Natural killer cell (primary cell): ENCODE data around the gene TYRO3. TPM values are rescaled to one million over a fixed set of nuclear protein-coding genes. Genes with fewer than 3 reads are reported as not detected.

Source experiments
- ATAC-seq, 3 donors: fragments of 150-1000 bp in 2 of 3; fragments of 200-7000 bp in 1 of 3; cut with Tn5 transposase; 1 replicate in 1 of 3; 2 replicates in 2 of 3; pipeline ENCODE4 v1.10.0; 2021; ENCODE audit warnings: mild to moderate bottlenecking in 2 of 3, moderate library complexity in 2 of 3
- DNase-seq, 2 donors: peaks; one replicate each; pipeline versions ENCODE4 v3.0.0 to v3.0.0-alpha.2; 2013 to 2021; ENCODE audit warnings: mixed read lengths in 1 of 2
- H3K27ac ChIP-seq: one replicate; pipeline ENCODE4 v1.5.1; 2013; ENCODE audit warnings: mild to moderate bottlenecking, low read length
- H3K27me3 ChIP-seq: one replicate; pipeline ENCODE4 v1.6.1; 2013; ENCODE audit warnings: low read length; ENCODE audit not compliant: control insufficient read depth, insufficient read depth
- H3K36me3 ChIP-seq: one replicate; pipeline ENCODE4 v1.6.1; 2013; ENCODE audit warnings: low read length; ENCODE audit not compliant: control insufficient read depth, insufficient read depth
- H3K4me1 ChIP-seq: one replicate; pipeline ENCODE4 v1.6.1; 2013; ENCODE audit warnings: low read length; ENCODE audit not compliant: control insufficient read depth, insufficient read depth
- H3K4me3 ChIP-seq: one replicate; pipeline ENCODE4 v1.5.1; 2013; ENCODE audit warnings: low read length
- H3K9me3 ChIP-seq: one replicate; pipeline ENCODE4 v1.6.1; 2013; ENCODE audit warnings: low read length; ENCODE audit not compliant: control insufficient read depth, insufficient read depth
- H3K27ac Mint-ChIP-seq, 2 donors: one replicate each; pipeline ENCODE4 v1.8.0; 2022; ENCODE audit warnings: mild to moderate bottlenecking in 2 of 2, mixed read lengths in 2 of 2, moderate library complexity in 1 of 2
- H3K27me3 Mint-ChIP-seq, 2 donors: one replicate each; pipeline ENCODE4 v1.8.0; 2022; ENCODE audit warnings: low read depth in 2 of 2, mixed read lengths in 2 of 2
- H3K36me3 Mint-ChIP-seq: one replicate; pipeline ENCODE4 v1.8.0; 2022; ENCODE audit warnings: mixed read lengths
- H3K4me1 Mint-ChIP-seq, 2 donors: one replicate each; pipeline ENCODE4 v1.8.0; 2022; ENCODE audit warnings: mixed read lengths in 2 of 2
- H3K4me3 Mint-ChIP-seq: one replicate; pipeline ENCODE4 v1.8.0; 2022; ENCODE audit warnings: mild to moderate bottlenecking, moderate library complexity, mixed read lengths
- H3K9me3 Mint-ChIP-seq, 2 donors: one replicate each; pipeline ENCODE4 v1.8.0; 2022; ENCODE audit warnings: mixed read lengths in 2 of 2
- WGBS: methylation state at CpG from one replicate; pipeline ENCODE4 v1.1.7; 2013; ENCODE audit warnings: missing lambda C conversion rate; ENCODE audit not compliant: insufficient coverage; 5-methylcytosine and 5-hydroxymethylcytosine counted together
- intact Hi-C: fragments of 100-400 bp; cut with micrococcal nuclease; formaldehyde crosslinking; loops from one replicate; pipeline ENCODE4 v1.14.2; 2022
- total RNA-seq, 4 donors: library from RNA; stranded (reverse); fragments of 120-200 nt in 1 of 4; gene quantifications; one replicate each; pipeline versions ENCODE4 v1.2.3 to v1.2.4, GENCODE V29; 2013 to 2022
- TF ChIP-seq, protein P1 (sequence below): fragments of 200-600 bp; IDR thresholded peaks from one replicate; pipeline ENCODE4 v1.8.0; 2022; ENCODE audit warnings: antibody characterized with exemption

Gene TYRO3
- total RNA-seq, 3 donors from 2014 or later (not counting 1 experiment from before 2014, with no cell fraction given), result 0.25 to 0.80 (median 0.36) TPM

GRCh38 chr15:41561104-41561776, 2.2 kb downstream of the TYRO3 start:
- Mint-ChIP-seq H3K4me3 (peak overlapping the region; percentile 28), H3K9me3 (no peaks in the 10 kb centered on the region), H3K4me1 (peaks cover 11 to 26% of the 10 kb centered on the region in 2 donors), H3K36me3 (no peaks in the 10 kb centered on the region), H3K27ac (no peak overlapping the region), H3K27me3 (peaks cover 0 to 24% of the 10 kb centered on the region in 2 donors)
- H3K27me3 ChIP-seq, result peaks cover 23% of the 10 kb centered on the region
- H3K36me3 ChIP-seq, result no peaks in the 10 kb centered on the region
- H3K9me3 ChIP-seq, result no peaks in the 10 kb centered on the region
- ATAC-seq (no peak), DNase-seq (no peak)
- peaks cover 21% of the 10 kb centered on the region for H3K4me1 ChIP-seq
- H3K4me3 ChIP-seq, result no peak overlapping the region
- WGBS, result 97% methylated on average over 16 of the region's 16 CpGs
- no peak overlapping the region for H3K27ac ChIP-seq
- intact Hi-C loops, result no loop called here
- TF ChIP-seq, protein P1, sequence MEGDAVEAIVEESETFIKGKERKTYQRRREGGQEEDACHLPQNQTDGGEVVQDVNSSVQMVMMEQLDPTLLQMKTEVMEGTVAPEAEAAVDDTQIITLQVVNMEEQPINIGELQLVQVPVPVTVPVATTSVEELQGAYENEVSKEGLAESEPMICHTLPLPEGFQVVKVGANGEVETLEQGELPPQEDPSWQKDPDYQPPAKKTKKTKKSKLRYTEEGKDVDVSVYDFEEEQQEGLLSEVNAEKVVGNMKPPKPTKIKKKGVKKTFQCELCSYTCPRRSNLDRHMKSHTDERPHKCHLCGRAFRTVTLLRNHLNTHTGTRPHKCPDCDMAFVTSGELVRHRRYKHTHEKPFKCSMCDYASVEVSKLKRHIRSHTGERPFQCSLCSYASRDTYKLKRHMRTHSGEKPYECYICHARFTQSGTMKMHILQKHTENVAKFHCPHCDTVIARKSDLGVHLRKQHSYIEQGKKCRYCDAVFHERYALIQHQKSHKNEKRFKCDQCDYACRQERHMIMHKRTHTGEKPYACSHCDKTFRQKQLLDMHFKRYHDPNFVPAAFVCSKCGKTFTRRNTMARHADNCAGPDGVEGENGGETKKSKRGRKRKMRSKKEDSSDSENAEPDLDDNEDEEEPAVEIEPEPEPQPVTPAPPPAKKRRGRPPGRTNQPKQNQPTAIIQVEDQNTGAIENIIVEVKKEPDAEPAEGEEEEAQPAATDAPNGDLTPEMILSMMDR, result no peak

GRCh38 chr15:41561777-41562145, 2.7 kb downstream of the TYRO3 start:
- no peak overlapping the region for H3K4me3 Mint-ChIP-seq
- ATAC-seq (no peak), DNase-seq (no peak)
- intact Hi-C loops, result no loop called here
- peaks cover 23% of the 10 kb centered on the region for H3K27me3 ChIP-seq
- no peaks in the 10 kb centered on the region for H3K36me3 Mint-ChIP-seq
- H3K4me1 ChIP-seq, result peaks cover 21% of the 10 kb centered on the region
- H3K27ac ChIP-seq, result no peak overlapping the region
- no peaks in the 10 kb centered on the region for H3K9me3 Mint-ChIP-seq
- no peaks in the 10 kb centered on the region for H3K36me3 ChIP-seq
- TF ChIP-seq, protein P1, result no peak
- WGBS, result 91% methylated on average over 3 of the region's 3 CpGs
- no peak overlapping the region for H3K4me3 ChIP-seq
- peaks cover 11 to 22% of the 10 kb centered on the region in 2 donors for H3K4me1 Mint-ChIP-seq
- H3K27me3 Mint-ChIP-seq, result peaks cover 0 to 24% of the 10 kb centered on the region in 2 donors
- H3K27ac Mint-ChIP-seq, result no peak overlapping the region
- H3K9me3 ChIP-seq, result no peaks in the 10 kb centered on the region

DNA sequence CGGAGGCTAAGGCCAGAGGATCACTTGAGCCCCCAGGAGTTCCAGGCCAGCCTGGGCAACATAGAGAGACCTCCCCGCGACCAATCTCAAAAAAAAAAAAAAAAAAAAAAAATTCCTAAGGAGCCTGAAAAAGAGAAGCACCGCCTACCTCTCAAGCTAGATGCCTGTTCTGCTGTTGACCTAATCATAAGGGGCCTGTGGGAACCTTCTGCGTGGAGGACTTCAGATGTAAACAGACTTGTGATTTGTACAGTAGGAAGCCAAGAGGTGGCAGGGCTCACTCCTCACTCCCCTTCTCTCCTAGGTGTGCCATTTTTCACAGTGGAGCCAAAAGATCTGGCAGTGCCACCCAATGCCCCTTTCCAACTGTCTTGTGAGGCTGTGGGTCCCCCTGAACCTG, 3.2 kb downstream of the TYRO3 start:
- no peak overlapping the region for H3K4me3 Mint-ChIP-seq
- H3K9me3 Mint-ChIP-seq, result no peaks in the 10 kb centered on the region
- intact Hi-C loops, result no loop called here
- Histone ChIP-seq H3K36me3 (no peaks in the 10 kb centered on the region), H3K4me3 (no peak overlapping the region), H3K4me1 (peaks cover 21% of the 10 kb centered on the region), H3K27me3 (peaks cover 23% of the 10 kb centered on the region), H3K9me3 (no peaks in the 10 kb centered on the region), H3K27ac (no peak overlapping the region)
- H3K4me1 Mint-ChIP-seq, result peaks cover 11 to 20% of the 10 kb centered on the region in 2 donors
- H3K27ac Mint-ChIP-seq, result no peak overlapping the region
- ATAC-seq, result no peak
- TF ChIP-seq, protein P1, result no peak
- WGBS, result 74% methylated on average over 5 of the region's 5 CpGs
- H3K36me3 Mint-ChIP-seq, result no peaks in the 10 kb centered on the region
- peaks cover 0 to 24% of the 10 kb centered on the region in 2 donors for H3K27me3 Mint-ChIP-seq
- DNase-seq, result no peak

- intact Hi-C loops, result no loop called here
- Histone ChIP-seq H3K9me3 (no peaks in the 10 kb centered on the region), H3K4me3 (no peak overlapping the region), H3K27me3 (peaks cover 23% of the 10 kb centered on the region), H3K36me3 (no peaks in the 10 kb centered on the region), H3K4me1 (peaks cover 17% of the 10 kb centered on the region), H3K27ac (no peak overlapping the region)
- H3K27me3 Mint-ChIP-seq, result peaks cover 0 to 24% of the 10 kb centered on the region in 2 donors
- TF ChIP-seq, protein P1, result no peak
- no peak for ATAC-seq
- no peak overlapping the region for H3K4me3 Mint-ChIP-seq
- no peak for DNase-seq
- no peak overlapping the region for H3K27ac Mint-ChIP-seq
- no peaks in the 10 kb centered on the region for H3K36me3 Mint-ChIP-seq
- H3K9me3 Mint-ChIP-seq, result no peaks in the 10 kb centered on the region
- peaks cover 8 to 15% of the 10 kb centered on the region in 2 donors for H3K4me1 Mint-ChIP-seq
- WGBS, result 83% methylated on average over 4 of the region's 4 CpGs
Measured at GRCh38 chr15:41562784-41563198, 3.8 kb downstream of the TYRO3 start.
